AG04450 (cell line): ENCODE measurements around the gene MNAT1. TPM values are rescaled to one million over a fixed set of nuclear protein-coding genes. Genes with fewer than 3 reads are reported as not detected.

Experiments
- CTCF ChIA-PET: fragments of 300-600, 350-600 bp; formaldehyde crosslinking; extraction: SDS; loops from one replicate; lab custom pipeline; 2022; ENCODE audit warnings: antibody characterized with exemption, inconsistent platforms; lab: Charles Lee
- POLR2A ChIA-PET: fragments of 350-600 bp; formaldehyde crosslinking; extraction: SDS; loops from one replicate; lab custom pipeline; 2021; ENCODE audit warnings: antibody characterized with exemption, inconsistent platforms; lab: Yijun Ruan, JAX
- DNase-seq: peaks from one replicate; pipeline ENCODE4 v3.0.0-alpha.2; 2011; ENCODE audit warnings: low read depth, low spot score
- H3K27ac ChIP-seq: one replicate; pipeline ENCODE4 v1.5.1; 2012; ENCODE audit warnings: low read depth, low read length, control low read depth
- H3K27me3 ChIP-seq: one replicate; pipeline ENCODE4 v1.6.0; 2012; ENCODE audit warnings: low read length; ENCODE audit not compliant: control insufficient read depth, insufficient read depth
- H3K4me3 ChIP-seq: 2 replicates; pipeline ENCODE4 v1.5.1; 2011; ENCODE audit warnings: mild to moderate bottlenecking, low read depth, low read length, control low read depth
- H3K9me3 ChIP-seq: 2 replicates; pipeline ENCODE4 v1.5.1; 2012; ENCODE audit warnings: low read length; ENCODE audit not compliant: control insufficient read depth, insufficient read depth
- CTCF ChIP-seq: IDR thresholded peaks from 2 replicates; pipeline ENCODE4 v1.5.1; 2011; ENCODE audit warnings: low read depth, low read length, control low read depth, inconsistent platforms
- polyA plus RNA-seq: library from polyadenylated mRNA; depleted of rRNA; stranded (reverse); fragments of >200 nt; gene quantifications from 2 replicates; pipeline ENCODE4 v1.2.3, GENCODE V29; 2011

The MNAT1 gene
- polyA plus RNA-seq, 1 experiment, result 69.3 TPM

GRCh38 chr14:60943637-60944032 is 209.1 kb downstream of the MNAT1 start:
- H3K4me3 ChIP-seq, result no peak overlapping the region
- no peak overlapping the region for H3K27ac ChIP-seq
- H3K27me3 ChIP-seq, result no peaks in the 10 kb centered on the region
- ChIA-PET POLR2A (interaction anchor here (0.7 kb wide), 1 partner anchor 43 kb away, joined by 6 read pairs; no protein-coding TSS in a partner anchor), CTCF (no interaction called here)
- no peak for DNase-seq
- H3K9me3 ChIP-seq, result no peaks in the 10 kb centered on the region
- TF ChIP-seq CTCF, result no peak

GRCh38 chr14:60944204-60944603 is 209.6 kb downstream of the MNAT1 start:
- no peak overlapping the region for H3K27ac ChIP-seq

GRCh38 chr14:60945984-60946383 is 211.4 kb downstream of the MNAT1 start:
- Histone ChIP-seq H3K27me3 (no peaks in the 10 kb centered on the region), H3K4me3 (no peak overlapping the region), H3K27ac (no peak overlapping the region), H3K9me3 (no peaks in the 10 kb centered on the region)
- CTCF ChIA-PET, result no interaction called here
- no peak for TF ChIP-seq CTCF
- POLR2A ChIA-PET, result no interaction called here
- DNase-seq, result no peak

More at GRCh38 chr14:60944204-60944603, 209.6 kb downstream of the MNAT1 start:
- Histone ChIP-seq H3K9me3 (no peaks in the 10 kb centered on the region), H3K4me3 (no peak overlapping the region), H3K27me3 (no peaks in the 10 kb centered on the region)
- no peak for DNase-seq
- CTCF ChIA-PET, result no interaction called here
- POLR2A ChIA-PET, result interaction anchor here (0.6 to 1.5 kb wide), 2 partner anchors 22 to 37 kb away, joined by 3 to 4 read pairs; partner anchors contain the start of genes SLC38A6 and TRMT5
- TF ChIP-seq CTCF, result no peak

- H3K27ac ChIP-seq, result no peak overlapping the region
- no peaks in the 10 kb centered on the region for H3K27me3 ChIP-seq
- ChIA-PET POLR2A (no interaction called here), CTCF (no interaction called here)
- no peaks in the 10 kb centered on the region for H3K9me3 ChIP-seq
- no peak for DNase-seq
- TF ChIP-seq CTCF, result no peak
- H3K4me3 ChIP-seq, result no peak overlapping the region
These were observed 212.2 kb downstream of the MNAT1 start for GRCh38 chr14:60946773-60947172.

GRCh38 chr14:60951776-60952435 is 217.3 kb downstream of the MNAT1 start:
- Histone ChIP-seq H3K9me3 (no peaks in the 10 kb centered on the region), H3K27me3 (no peaks in the 10 kb centered on the region), H3K4me3 (no peak overlapping the region), H3K27ac (no peak overlapping the region)
- no peak for TF ChIP-seq CTCF
- POLR2A ChIA-PET, result no interaction called here
- CTCF ChIA-PET, result no interaction called here
- DNase-seq, result no peak
